GM23338 (cell line): ENCODE measurements around the gene WDR54.

Source experiments
- CTCF ChIP-seq, 2 experiments: fragments of 200-600 bp in 1 of 2; sonication (generic) in 1 of 2; conservative IDR thresholded peaks; 2 replicates each; pipeline versions ENCODE4 v1.5.1 to v1.6.1; 2016 to 2017; ENCODE audit warnings: antibody characterized with exemption in 2 of 2, low read depth in 2 of 2, mild to moderate bottlenecking in 2 of 2, moderate library complexity in 1 of 2
- EZH2 ChIP-seq: fragments of 200-600 bp; sonication (generic); IDR thresholded peaks from one replicate; pipeline ENCODE4 v1.8.0; 2017; ENCODE audit warnings: antibody characterized with exemption, mild to moderate bottlenecking, low read depth; ENCODE audit not compliant: unreplicated experiment
- ZNF114 ChIP-seq: fragments of 250-450 bp; sonication (Bioruptor Pico); IDR thresholded peaks from 2 replicates; pipeline ENCODE4 v1.5.0; 2020; ENCODE audit warnings: mild to moderate bottlenecking, moderate library complexity

GRCh38 chr2:74393525-74393924 is 28.0 kb upstream of the WDR54 start:
- no peak for TF ChIP-seq EZH2
- no peak for TF ChIP-seq CTCF (conservative IDR thresholded peaks at IDR 0.05; ENCODE audit: low read depth in 2 of 2)
- no peak for TF ChIP-seq ZNF114 (CRISPR knock-in tag)
